Keratinocyte (primary cell): ENCODE data around the gene RELA. TPM values are rescaled to one million over a fixed set of nuclear protein-coding genes. Genes with fewer than 3 reads are reported as not detected.

Source experiments
- DNase-seq: peaks from one replicate; pipeline ENCODE4 v3.0.0-alpha.2; 2011; ENCODE audit warnings: low read depth, missing footprints, low spot score
- FAIRE-seq: peaks from 2 replicates; lab custom pipeline; 2011; peaks lifted over from hg19 to GRCh38; lab: Jason Lieb, UNC
- H2AFZ ChIP-seq: 2 replicates; pipeline ENCODE4 v1.6.0; 2012; ENCODE audit warnings: low read length, control low read depth, inconsistent platforms; ENCODE audit not compliant: control insufficient read depth
- H3K27ac ChIP-seq: 2 replicates; pipeline ENCODE4 v1.5.1; 2011; ENCODE audit warnings: low read length; ENCODE audit not compliant: control insufficient read depth, insufficient read depth
- H3K27me3 ChIP-seq: 3 replicates; pipeline ENCODE4 v1.6.0; 2011; ENCODE audit warnings: low read length; ENCODE audit not compliant: control insufficient read depth, insufficient read depth; ENCODE audit errors: extremely low read depth
- H3K36me3 ChIP-seq, 2 experiments: 2 replicates in 1 of 2; 3 replicates in 1 of 2; pipeline ENCODE4 v1.5.1; 2011; ENCODE audit warnings: low read length in 2 of 2, mild to moderate bottlenecking in 1 of 2; ENCODE audit not compliant: control insufficient read depth in 2 of 2, insufficient read depth in 2 of 2; ENCODE audit errors: extremely low read depth in 1 of 2
- H3K4me1 ChIP-seq: 3 replicates; pipeline ENCODE4 v1.5.1; 2011; ENCODE audit warnings: low read length; ENCODE audit not compliant: control insufficient read depth, insufficient read depth; ENCODE audit errors: extremely low read depth
- H3K4me2 ChIP-seq: 3 replicates; pipeline ENCODE4 v1.6.0; 2011; ENCODE audit warnings: low read depth, low read length; ENCODE audit not compliant: control insufficient read depth, insufficient read depth; ENCODE audit errors: extremely low read depth
- H3K4me3 ChIP-seq, 3 experiments: fragments of 200-600 bp in 1 of 3; sonication (generic) in 1 of 3; 2 replicates in 2 of 3; 3 replicates in 1 of 3; pipeline ENCODE4 v1.5.1; 2011 to 2016; ENCODE audit warnings: low read length in 3 of 3, mild to moderate bottlenecking in 3 of 3, control low read depth in 2 of 3, inconsistent platforms in 1 of 3, low read depth in 1 of 3, mixed read lengths in 1 of 3, mixed run types in 1 of 3, moderate library complexity in 1 of 3; ENCODE audit not compliant: control insufficient read depth in 2 of 3, insufficient read depth in 2 of 3; ENCODE audit errors: extremely low read depth in 1 of 3
- H3K79me2 ChIP-seq: 2 replicates; pipeline ENCODE4 v1.6.0; 2012; ENCODE audit warnings: low read length; ENCODE audit not compliant: control insufficient read depth, insufficient read depth
- H3K9ac ChIP-seq: 3 replicates; pipeline ENCODE4 v1.6.0; 2011; ENCODE audit warnings: low read length; ENCODE audit not compliant: control insufficient read depth, insufficient read depth; ENCODE audit errors: extremely low read depth
- H3K9me1 ChIP-seq: 3 replicates; pipeline ENCODE4 v1.6.0; 2011; ENCODE audit warnings: low read length; ENCODE audit not compliant: control insufficient read depth, insufficient read depth; ENCODE audit errors: extremely low read depth
- H3K9me3 ChIP-seq: 2 replicates; pipeline ENCODE4 v1.5.1; 2012; ENCODE audit warnings: low read depth, low read length; ENCODE audit not compliant: control insufficient read depth
- H4K20me1 ChIP-seq: 3 replicates; pipeline ENCODE4 v1.6.0; 2011; ENCODE audit warnings: low read length; ENCODE audit not compliant: control insufficient read depth, insufficient read depth; ENCODE audit errors: extremely low read depth
- CTCF ChIP-seq, 3 experiments: IDR thresholded peaks in 1 of 3; conservative IDR thresholded peaks in 1 of 3; optimal IDR thresholded peaks in 1 of 3; 2 replicates in 2 of 3; 3 replicates in 1 of 3; pipeline versions ENCODE3 to v1.5.1; 2011; ENCODE audit warnings: low read length in 3 of 3, mild to moderate bottlenecking in 3 of 3, moderate library complexity in 2 of 3, control low read depth in 1 of 3, inconsistent platforms in 1 of 3; ENCODE audit not compliant: insufficient read depth in 2 of 3; ENCODE audit errors: extremely low read depth in 1 of 3
- EZH2 ChIP-seq: IDR thresholded peaks from one replicate; pipeline ENCODE4 v1.6.1; 2012; ENCODE audit warnings: inconsistent platforms, mild to moderate bottlenecking, low read length, moderate library complexity
- dilution Hi-C: fragments of 300-500 bp; cut with MboI; formaldehyde crosslinking; loops from one replicate; pipeline ENCODE4 v1.7.0; 2020; ENCODE audit warnings: low sequenced_read_pairs; ENCODE audit not compliant: extremely low pct_ligation_motif_present
- polyA plus RNA-seq, 5 experiments: library from polyadenylated mRNA; depleted of rRNA in 3 of 5; stranded (reverse) in 3 of 5; stranded (forward) in 1 of 5; unstranded in 1 of 5; fragments of >200 nt; gene quantifications; 1 replicate in 1 of 5; 2 replicates in 3 of 5; 3 replicates in 1 of 5; pipeline versions ENCODE4 v1.2.1 to v1.2.3, GENCODE V29; 2011 to 2012; ENCODE audit warnings: missing spikeins in 2 of 5, low read depth in 1 of 5, low replicate concordance in 1 of 5

The RELA gene
- polyA plus RNA-seq, 1 donor (not counting 4 experiments of a cell fraction or from before 2014, with no cell fraction given) = 20.4 TPM

GRCh38 chr11:65615950-65616574 lies 46.7 kb downstream of the RELA start:
- Histone ChIP-seq H3K27ac (peak overlapping the region; percentile 80), H3K9me1 (no peaks in the 10 kb centered on the region)

GRCh38 chr11:65615229-65615949 lies 47.3 kb downstream of the RELA start, which contains the start of gene PCNX3:
Gene PCNX3 (plus strand): TSS chr11:65615776. CDS start chr11:65616312, 536 bp downstream.
- dilution Hi-C loops = no loop called here
- FAIRE-seq = peak; percentile 97
- H3K9me1 ChIP-seq = no peaks in the 10 kb centered on the region
- peak within 1 kb of the TSS; percentile 85 to 96 (median 93) for H3K4me3 ChIP-seq
- peak within 1 kb of the TSS; percentile 88 for H3K4me2 ChIP-seq
- no peaks in the 10 kb centered on the region for H4K20me1 ChIP-seq
- no peaks in the 10 kb centered on the region for H3K9me3 ChIP-seq
- H2AFZ ChIP-seq = peak within 1 kb of the TSS; percentile 52
- peaks cover 25% of the 10 kb centered on the region for H3K4me1 ChIP-seq
- DNase-seq = peak; percentile 100
- H3K27ac ChIP-seq = peak within 1 kb of the TSS; percentile 99
- peak within 1 kb of the TSS; percentile 99 for H3K9ac ChIP-seq
- peaks cover 29 to 43% of the 10 kb centered on the region in 2 experiments for H3K36me3 ChIP-seq
- peaks cover 81% of the 10 kb centered on the region for H3K79me2 ChIP-seq
- no peak for TF ChIP-seq EZH2
- no peak for TF ChIP-seq CTCF (optimal IDR thresholded peaks at IDR 0.05 in 1 of 3, IDR thresholded peaks at IDR 0.05 in 1 of 3, conservative IDR thresholded peaks at IDR 0.05 in 1 of 3; ENCODE audit: extremely low read depth in 1 of 3, insufficient read depth in 2 of 3, low read length in 3 of 3)
- H3K27me3 ChIP-seq = no peaks in the 10 kb centered on the region

More at GRCh38 chr11:65615950-65616574, 46.7 kb downstream of the RELA start:
- Histone ChIP-seq H3K4me1 (peaks cover 25% of the 10 kb centered on the region), H3K79me2 (peaks cover 76% of the 10 kb centered on the region), H3K27me3 (no peaks in the 10 kb centered on the region), H3K9me3 (no peaks in the 10 kb centered on the region), H2AFZ (peak overlapping the region; percentile 43), H3K4me2 (peak overlapping the region; percentile 47), H3K9ac (peak overlapping the region; percentile 86), H3K4me3 (peak overlapping the region; percentile 38 to 85 (median 81)), H4K20me1 (no peaks in the 10 kb centered on the region), H3K36me3 (peaks cover 35 to 44% of the 10 kb centered on the region in 2 experiments)
- dilution Hi-C loops = no loop called here
- FAIRE-seq (no peak), DNase-seq (no peak)
- TF ChIP-seq CTCF (optimal IDR thresholded peaks at IDR 0.05 in 1 of 3, IDR thresholded peaks at IDR 0.05 in 1 of 3, conservative IDR thresholded peaks at IDR 0.05 in 1 of 3; ENCODE audit: extremely low read depth in 1 of 3, insufficient read depth in 2 of 3, low read length in 3 of 3) = no peak
- no peak for TF ChIP-seq EZH2
